ENCODE data around the gene CARM1. TPM values are rescaled to one million over a fixed set of nuclear protein-coding genes. Genes with fewer than 3 reads are reported as not detected.

Gene CARM1
- total RNA-seq, 2 experiments from 2014 or later, result 83.6 to 85.1 TPM

- CTCF ChIA-PET, result interaction anchor here (0.5 to 1.2 kb wide), 3 partner anchors 16 to 61 kb away, joined by 3 to 7 read pairs (median 3); no protein-coding TSS in a partner anchor
- POLR2A ChIA-PET, result no interaction called here
Observed at GRCh38 chr19:10888421-10888866, 17.1 kb downstream of the CARM1 start.

- CTCF ChIA-PET, result interaction anchor here (0.7 kb wide), 1 partner anchor 54 kb away, joined by 3 read pairs; no protein-coding TSS in a partner anchor
Observed at GRCh38 chr19:10889880-10890279, 18.5 kb downstream of the CARM1 start.

GRCh38 chr19:10891405-10892086, 20.2 kb downstream of the CARM1 start:
- POLR2A ChIA-PET, result no interaction called here
- CTCF ChIA-PET, result no interaction called here

More at GRCh38 chr19:10889880-10890279, 18.5 kb downstream of the CARM1 start:
- POLR2A ChIA-PET, result no interaction called here

GRCh38 chr19:10892256-10892655, 20.9 kb downstream of the CARM1 start:
- POLR2A ChIA-PET, result no interaction called here
- CTCF ChIA-PET, result no interaction called here

GRCh38 chr19:10894911-10895213, 23.5 kb downstream of the CARM1 start:
- CTCF ChIA-PET, result no interaction called here
- POLR2A ChIA-PET, result no interaction called here

- ChIA-PET POLR2A (no interaction called here), CTCF (no interaction called here)
Observed at GRCh38 chr19:10895363-10895762, 24.0 kb downstream of the CARM1 start.

GRCh38 chr19:10895920-10896319, 24.6 kb downstream of the CARM1 start:
- CTCF ChIA-PET, result no interaction called here

GRCh38 chr19:10896851-10897526, 25.6 kb downstream of the CARM1 start:
- ChIA-PET CTCF (no interaction called here), POLR2A (no interaction called here)

More at GRCh38 chr19:10895920-10896319, 24.6 kb downstream of the CARM1 start:
- POLR2A ChIA-PET, result no interaction called here

GRCh38 chr19:10898633-10899032, 27.3 kb downstream of the CARM1 start:
- ChIA-PET POLR2A (no interaction called here), CTCF (interaction anchor here (0.7 kb wide), 1 partner anchor 508 kb away, joined by 4 read pairs; no protein-coding TSS in a partner anchor)

GRCh38 chr19:10899151-10899653, 27.8 kb downstream of the CARM1 start:
- POLR2A ChIA-PET, result no interaction called here
- CTCF ChIA-PET, result interaction anchor here (0.7 kb wide), 1 partner anchor 508 kb away, joined by 4 read pairs; no protein-coding TSS in a partner anchor

GRCh38 chr19:10907925-10908324, 36.6 kb downstream of the CARM1 start:
- POLR2A ChIA-PET, result no interaction called here

GRCh38 chr19:10908380-10908960, 37.1 kb downstream of the CARM1 start:
- CTCF ChIA-PET, result interaction anchor here (0.5 kb wide), 1 partner anchor 160 kb away, joined by 3 read pairs; no protein-coding TSS in a partner anchor
- POLR2A ChIA-PET, result no interaction called here

More at GRCh38 chr19:10907925-10908324, 36.6 kb downstream of the CARM1 start:
- CTCF ChIA-PET, result no interaction called here

GRCh38 chr19:10911579-10912363, 40.4 kb downstream of the CARM1 start:
- CTCF ChIA-PET, result interaction anchor here (0.6 kb wide), 1 partner anchor 47 kb away, joined by 3 read pairs; no protein-coding TSS in a partner anchor
- POLR2A ChIA-PET, result no interaction called here

GRCh38 chr19:10912619-10913018, 41.3 kb downstream of the CARM1 start:
- CTCF ChIA-PET, result no interaction called here
- POLR2A ChIA-PET, result no interaction called here

- POLR2A ChIA-PET, result no interaction called here
- CTCF ChIA-PET, result interaction anchor here (0.5 kb wide), 1 partner anchor 16 kb away, joined by 4 read pairs; no protein-coding TSS in a partner anchor
Observed at GRCh38 chr19:10913716-10914340, 42.5 kb downstream of the CARM1 start.

- POLR2A ChIA-PET, result no interaction called here
- CTCF ChIA-PET, result no interaction called here
Observed at GRCh38 chr19:10915130-10916091, 44.1 kb downstream of the CARM1 start.

GRCh38 chr19:10916602-10917001, 45.2 kb downstream of the CARM1 start:
- ChIA-PET POLR2A (no interaction called here), CTCF (interaction anchor here (1.2 kb wide), 1 partner anchor 44 kb away, joined by 3 read pairs; no protein-coding TSS in a partner anchor)

GRCh38 chr19:10918359-10918758, 47.0 kb downstream of the CARM1 start:
- ChIA-PET CTCF (no interaction called here), POLR2A (interaction anchor here (0.7 kb wide), 1 partner anchor 91 kb away, joined by 3 read pairs; no protein-coding TSS in a partner anchor)

All from activated CD8-positive, alpha-beta memory T cell treated with anti-CD3 and anti-CD28 coated beads for 36 hours (primary cell).